ENCODE results near the gene RNF10.
"Not testable (repeated sequence)": the region's sequence is repeated elsewhere in the genome, so short reads cannot be mapped to it uniquely, and the experiment has no call there.

The RNF10 gene

GRCh38 chr12:120617193-120617592 is 83.0 kb downstream of the RNF10 start:
- DNase-seq (ENCODE audit: low spot score) = not testable (repeated sequence)

- not testable (repeated sequence) for DNase-seq (ENCODE audit: low spot score)
These were observed 83.6 kb downstream of the RNF10 start for GRCh38 chr12:120617767-120618166.

- DNase-seq (ENCODE audit: low spot score) = no peak
These were observed 84.9 kb downstream of the RNF10 start for GRCh38 chr12:120618954-120619615.

GRCh38 chr12:120620624-120621023 is 86.5 kb downstream of the RNF10 start:
- DNase-seq (ENCODE audit: low spot score) = no peak

GRCh38 chr12:120625557-120626419 is 91.6 kb downstream of the RNF10 start:
- no peak for DNase-seq (ENCODE audit: low spot score)
